GM19240 (cell line): Measurements from ENCODE around the gene TIAM1.

Experiments
- DNase-seq: peaks from one replicate; pipeline ENCODE4 v3.0.0; 2011; ENCODE audit warnings: low spot score; ENCODE audit not compliant: insufficient read length

The TIAM1 gene

GRCh38 chr21:31343680-31344480, at the start of gene TIAM1:
TSS of gene TIAM1 (minus strand) at chr21:31344261. CDS start at chr21:31266972, 77,289 bp downstream.
- DNase-seq, result no peak

- no peak for DNase-seq
Observed at GRCh38 chr21:31387560-31388186, 43.6 kb upstream of the TIAM1 start.

- no peak for DNase-seq
Observed at GRCh38 chr21:31386006-31386405, 41.9 kb upstream of the TIAM1 start.

GRCh38 chr21:31383770-31384169, 39.7 kb upstream of the TIAM1 start:
- DNase-seq, result no peak

- DNase-seq, result no peak
Observed at GRCh38 chr21:31382060-31382459, 38.0 kb upstream of the TIAM1 start.

GRCh38 chr21:31376301-31376700, 32.2 kb upstream of the TIAM1 start:
- DNase-seq, result no peak

GRCh38 chr21:31374395-31374794, 30.3 kb upstream of the TIAM1 start:
- no peak for DNase-seq

- DNase-seq, result no peak
Observed at GRCh38 chr21:31372471-31372765, 28.4 kb upstream of the TIAM1 start.

GRCh38 chr21:31371715-31372470, 27.8 kb upstream of the TIAM1 start:
- no peak for DNase-seq

GRCh38 chr21:31370893-31371544, 27.0 kb upstream of the TIAM1 start:
- no peak for DNase-seq

- no peak for DNase-seq
Observed at GRCh38 chr21:31370281-31370892, 26.3 kb upstream of the TIAM1 start.

GRCh38 chr21:31368361-31368760, 24.3 kb upstream of the TIAM1 start:
- no peak for DNase-seq

- no peak for DNase-seq
Observed at GRCh38 chr21:31367801-31368200, 23.7 kb upstream of the TIAM1 start.

GRCh38 chr21:31366825-31367224, 22.8 kb upstream of the TIAM1 start:
- DNase-seq, result no peak

GRCh38 chr21:31364253-31364945, 20.3 kb upstream of the TIAM1 start:
- DNase-seq, result no peak

GRCh38 chr21:31363720-31364119, 19.7 kb upstream of the TIAM1 start:
- DNase-seq, result no peak

GRCh38 chr21:31360717-31361116, 16.7 kb upstream of the TIAM1 start:
- DNase-seq, result no peak

GRCh38 chr21:31358158-31358557, 14.1 kb upstream of the TIAM1 start:
- DNase-seq, result no peak

GRCh38 chr21:31356440-31356839, 12.4 kb upstream of the TIAM1 start:
- DNase-seq, result no peak

- DNase-seq, result no peak
Observed at GRCh38 chr21:31354604-31355443, 10.8 kb upstream of the TIAM1 start.
